Measurements from ENCODE around the gene SLC7A14. TPM values are rescaled to one million over a fixed set of nuclear protein-coding genes. Genes with fewer than 3 reads are reported as not detected.

SLC7A14 gene
- total RNA-seq, 1 donor from 2014 or later = 0.23 TPM

DNA sequence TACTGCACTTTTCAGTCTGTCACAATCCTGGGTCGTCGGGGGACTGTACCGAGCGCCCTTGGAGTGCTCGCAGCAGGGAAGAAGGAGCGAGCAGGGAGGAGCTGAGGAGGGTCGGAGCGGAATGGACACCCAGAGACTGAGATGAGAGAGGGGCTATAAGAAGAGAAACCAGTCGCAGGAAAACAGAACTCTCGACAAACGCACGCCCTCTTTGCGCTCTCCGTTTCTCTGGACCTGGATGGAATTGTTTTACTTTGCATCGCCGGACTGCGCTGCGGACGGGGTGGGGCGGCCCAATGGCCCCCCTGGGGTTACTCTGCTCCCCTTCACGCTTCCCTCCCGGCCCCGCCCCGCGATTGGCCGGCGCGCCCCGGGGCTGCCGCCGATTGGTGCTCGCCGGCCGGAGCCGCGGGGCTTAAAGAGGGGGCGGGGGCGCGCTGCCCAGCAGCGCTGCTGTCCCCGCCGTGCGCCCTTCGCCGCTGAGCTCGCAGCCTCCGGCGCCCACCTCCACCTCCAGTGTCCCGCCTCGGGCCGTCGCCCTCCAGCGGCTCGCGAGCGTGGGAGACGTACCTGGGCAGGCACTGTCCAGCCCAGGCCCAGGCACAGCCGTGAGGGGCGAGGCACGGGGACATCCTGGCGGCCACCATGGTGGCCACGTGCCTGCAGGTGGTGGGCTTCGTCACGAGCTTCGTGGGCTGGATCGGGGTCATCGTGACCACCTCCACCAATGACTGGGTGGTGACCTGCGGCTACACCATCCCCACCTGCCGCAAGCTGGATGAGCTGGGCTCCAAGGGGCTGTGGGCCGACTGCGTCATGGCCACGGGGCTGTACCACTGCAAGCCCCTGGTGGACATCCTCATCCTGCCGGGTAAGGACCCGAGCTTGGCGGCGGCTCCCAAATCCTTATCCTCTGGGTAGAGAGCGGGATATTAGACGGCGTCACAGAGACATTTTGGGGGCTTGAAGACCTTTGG lies 167.2 kb downstream of the SLC7A14 start, which contains the start of gene CLDN11:
Gene CLDN11, plus strand, starts transcription at position 447 of the 977 bp plus-strand sequence. Its CDS starts 199 bp downstream, at position 646.
- peak within 1 kb of the TSS; percentile 70 for H3K4me3 ChIP-seq (ENCODE audit: insufficient read depth, low read depth, low read length)
- peak within 1 kb of the TSS; percentile 82 for H2AFZ ChIP-seq (ENCODE audit: low read depth, low read length)
- H3K9ac ChIP-seq (ENCODE audit: low read length) = peak within 1 kb of the TSS; percentile 70
- H3K27me3 Mint-ChIP-seq (ENCODE audit: low read depth, unreplicated experiment) = peaks cover 51% of the 10 kb centered on the region
- peak within 1 kb of the TSS; percentile 89 for H3K4me2 ChIP-seq (ENCODE audit: low read length)
- peaks cover 20% of the 10 kb centered on the region for H3K4me1 ChIP-seq (ENCODE audit: insufficient read depth, low read length)
- no peaks in the 10 kb centered on the region for H3K27me3 ChIP-seq (ENCODE audit: insufficient read depth, low read length)
- H3K79me2 ChIP-seq (ENCODE audit: insufficient read depth, low read length) = peaks cover 2% of the 10 kb centered on the region
- H3K27ac Mint-ChIP-seq (ENCODE audit: unreplicated experiment) = peak within 1 kb of the TSS; percentile 19
- H4K20me1 ChIP-seq (ENCODE audit: insufficient read depth, low read length) = no peaks in the 10 kb centered on the region
- DNase-seq (ENCODE audit: low read depth) (peak; percentile 24), FAIRE-seq (no peak)
- peaks cover 5% of the 10 kb centered on the region for H3K4me1 Mint-ChIP-seq (ENCODE audit: low read depth, unreplicated experiment)
- peaks cover 11% of the 10 kb centered on the region for H3K9me3 Mint-ChIP-seq (ENCODE audit: unreplicated experiment)
- H3K36me3 Mint-ChIP-seq (ENCODE audit: low read depth, unreplicated experiment) = peaks cover 18% of the 10 kb centered on the region
- H3K9me3 ChIP-seq (ENCODE audit: insufficient read depth, low read depth, low read length) = no peaks in the 10 kb centered on the region
- peak within 1 kb of the TSS; percentile 7 for H3K27ac ChIP-seq (ENCODE audit: low read depth, low read length)
- TF ChIP-seq EZH2 (IDR thresholded peaks at IDR 0.05; ENCODE audit: insufficient read depth, low read length) = no peak
- no peak for TF ChIP-seq CTCF (IDR thresholded peaks at IDR 0.05; ENCODE audit: insufficient read depth, low read depth, low read length)
- H3K4me3 Mint-ChIP-seq (ENCODE audit: unreplicated experiment) = peak within 1 kb of the TSS; percentile 61
- H3K36me3 ChIP-seq (ENCODE audit: insufficient read depth, low read length) = no peaks in the 10 kb centered on the region

DNA sequence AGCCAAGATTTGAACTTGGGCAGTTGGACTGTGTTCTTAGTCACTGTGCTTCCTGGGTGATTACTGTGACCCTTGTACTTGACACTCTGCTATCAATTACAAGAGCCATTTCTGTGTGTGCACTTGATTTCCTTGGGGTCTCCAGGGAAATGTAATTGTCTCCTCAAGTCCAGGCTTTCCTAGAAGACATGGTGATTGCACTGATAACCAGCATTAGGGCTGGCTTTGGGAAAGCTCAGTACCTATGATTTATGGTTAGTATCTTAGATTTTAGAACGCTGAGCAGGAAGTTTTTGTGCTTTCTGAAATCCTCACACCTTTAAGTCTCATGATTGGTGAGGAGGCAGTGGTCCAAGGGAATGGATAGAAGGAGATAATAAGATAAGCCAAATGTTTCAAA lies 168.8 kb downstream of the SLC7A14 start:
- Histone ChIP-seq H3K4me1 (ENCODE audit: insufficient read depth, low read length) (peaks cover 20% of the 10 kb centered on the region), H3K9ac (ENCODE audit: low read length) (no peak overlapping the region), H3K79me2 (ENCODE audit: insufficient read depth, low read length) (peaks cover 2% of the 10 kb centered on the region), H3K27ac (ENCODE audit: low read depth, low read length) (no peak overlapping the region), H3K9me3 (ENCODE audit: insufficient read depth, low read depth, low read length) (no peaks in the 10 kb centered on the region), H3K27me3 (ENCODE audit: insufficient read depth, low read length) (no peaks in the 10 kb centered on the region), H3K4me3 (ENCODE audit: insufficient read depth, low read depth, low read length) (no peak overlapping the region), H2AFZ (ENCODE audit: low read depth, low read length) (no peak overlapping the region), H4K20me1 (ENCODE audit: insufficient read depth, low read length) (no peaks in the 10 kb centered on the region), H3K36me3 (ENCODE audit: insufficient read depth, low read length) (no peaks in the 10 kb centered on the region), H3K4me2 (ENCODE audit: low read length) (no peak overlapping the region)
- H3K27ac Mint-ChIP-seq (ENCODE audit: unreplicated experiment) = no peak overlapping the region
- peaks cover 22% of the 10 kb centered on the region for H3K36me3 Mint-ChIP-seq (ENCODE audit: low read depth, unreplicated experiment)
- no peak for FAIRE-seq
- peaks cover 5% of the 10 kb centered on the region for H3K4me1 Mint-ChIP-seq (ENCODE audit: low read depth, unreplicated experiment)
- no peak for DNase-seq (ENCODE audit: low read depth)
- H3K4me3 Mint-ChIP-seq (ENCODE audit: unreplicated experiment) = no peak overlapping the region
- TF ChIP-seq EZH2 (IDR thresholded peaks at IDR 0.05; ENCODE audit: insufficient read depth, low read length) (no peak), CTCF (IDR thresholded peaks at IDR 0.05; ENCODE audit: insufficient read depth, low read depth, low read length) (no peak)
- peaks cover 11% of the 10 kb centered on the region for H3K9me3 Mint-ChIP-seq (ENCODE audit: unreplicated experiment)
- peaks cover 47% of the 10 kb centered on the region for H3K27me3 Mint-ChIP-seq (ENCODE audit: low read depth, unreplicated experiment)
